Tibial artery (tissue), 4 donors: ENCODE data around the gene ASAH2.
"Not testable (repeated sequence)": the region's sequence is repeated elsewhere in the genome, so short reads cannot be mapped to it uniquely, and the experiment has no call there.

Source experiments
- DNase-seq, 2 donors: peaks; one replicate each; pipeline ENCODE4 v3.0.0-alpha.2; 2019
- H3K27ac ChIP-seq, 2 donors: fragments of 200-600 bp; sonication (generic) in 1 of 2; 1 replicate in 1 of 2; 2 replicates in 1 of 2; pipeline ENCODE4 v1.5.1; 2018 to 2019; ENCODE audit warnings: mild to moderate bottlenecking in 1 of 2
- H3K27me3 ChIP-seq, 2 donors: fragments of 200-600 bp; sonication (generic) in 1 of 2; one replicate each; pipeline versions ENCODE4 v1.5.1 to v1.6.0; 2016 to 2019
- H3K36me3 ChIP-seq, 3 donors: fragments of 200-600 bp; sonication (generic) in 2 of 3; one replicate each; pipeline ENCODE4 v1.5.1; 2016 to 2019; ENCODE audit warnings: mild to moderate bottlenecking in 2 of 3
- H3K4me1 ChIP-seq, 4 donors: fragments of 200-600 bp; sonication (generic) in 2 of 4; 1 replicate in 3 of 4; 2 replicates in 1 of 4; pipeline ENCODE4 v1.5.1; 2016 to 2019
- H3K4me3 ChIP-seq, 2 donors: fragments of 200-600 bp; sonication (generic) in 1 of 2; 1 replicate in 1 of 2; 2 replicates in 1 of 2; pipeline ENCODE4 v1.5.1; 2018 to 2019; ENCODE audit warnings: mild to moderate bottlenecking in 2 of 2
- H3K9me3 ChIP-seq, 3 donors: fragments of 200-600 bp; sonication (generic) in 1 of 3; one replicate each; pipeline ENCODE4 v1.5.1; 2016 to 2019
- CTCF ChIP-seq, 2 experiments: fragments of 200-600 bp in 1 of 2; fragments of 450-650 bp in 1 of 2; IDR thresholded peaks; one replicate each; pipeline ENCODE4 v1.5.1; 2017 to 2019; ENCODE audit warnings: antibody characterized with exemption in 2 of 2, mild to moderate bottlenecking in 1 of 2, moderate library complexity in 1 of 2
- intact Hi-C: fragments of 100-400 bp; cut with DNase I; formaldehyde crosslinking; loops from one replicate; pipeline ENCODE4 v1.15.0; 2023; ENCODE audit warnings: low total_unique reads

The ASAH2 gene

GRCh38 chr10:50271564-50272250 is 20.4 kb upstream of the ASAH2 start:
- TF ChIP-seq CTCF (IDR thresholded peaks at IDR 0.05): no peak

GRCh38 chr10:50267877-50268276 is 16.6 kb upstream of the ASAH2 start:
- H3K4me3 ChIP-seq, H3K36me3 ChIP-seq, H3K9me3 ChIP-seq, H3K4me1 ChIP-seq, H3K27me3 ChIP-seq, H3K27ac ChIP-seq, intact Hi-C loops, DNase-seq: not testable (repeated sequence)

More at GRCh38 chr10:50271564-50272250, 20.4 kb upstream of the ASAH2 start:
- Histone ChIP-seq H3K9me3 (no peaks in the 10 kb centered on the region), H3K27me3 (no peaks in the 10 kb centered on the region), H3K4me1 (no peaks in the 10 kb centered on the region), H3K27ac (no peak overlapping the region), H3K4me3 (no peak overlapping the region), H3K36me3 (no peaks in the 10 kb centered on the region)
- intact Hi-C loops: no loop called here
- DNase-seq: no peak

- H3K36me3 ChIP-seq, H3K4me1 ChIP-seq, DNase-seq, H3K9me3 ChIP-seq, H3K27ac ChIP-seq, intact Hi-C loops, H3K4me3 ChIP-seq, H3K27me3 ChIP-seq: not testable (repeated sequence)
Measured at GRCh38 chr10:50262625-50263024, 11.3 kb upstream of the ASAH2 start.

- Histone ChIP-seq H3K4me1 (no peaks in the 10 kb centered on the region), H3K27ac (no peak overlapping the region), H3K4me3 (no peak overlapping the region), H3K36me3 (no peaks in the 10 kb centered on the region), H3K27me3 (no peaks in the 10 kb centered on the region), H3K9me3 (no peaks in the 10 kb centered on the region)
- TF ChIP-seq CTCF (IDR thresholded peaks at IDR 0.05): no peak
- DNase-seq: no peak
- intact Hi-C loops: no loop called here
Measured at GRCh38 chr10:50260791-50261281, 9.5 kb upstream of the ASAH2 start.

- no peak for DNase-seq
- intact Hi-C loops: no loop called here
- no peaks in the 10 kb centered on the region for H3K9me3 ChIP-seq
- no peaks in the 10 kb centered on the region for H3K4me1 ChIP-seq
- no peaks in the 10 kb centered on the region for H3K27me3 ChIP-seq
- no peak overlapping the region for H3K27ac ChIP-seq
- no peak overlapping the region for H3K4me3 ChIP-seq
- H3K36me3 ChIP-seq: no peaks in the 10 kb centered on the region
- no peak for TF ChIP-seq CTCF (IDR thresholded peaks at IDR 0.05)
Measured at GRCh38 chr10:50254479-50254878, 3.2 kb upstream of the ASAH2 start.

- Histone ChIP-seq H3K4me1 (no peaks in the 10 kb centered on the region), H3K4me3 (no peak overlapping the region), H3K27ac (no peak overlapping the region), H3K9me3 (no peaks in the 10 kb centered on the region), H3K36me3 (no peaks in the 10 kb centered on the region), H3K27me3 (no peaks in the 10 kb centered on the region)
- no peak for TF ChIP-seq CTCF (IDR thresholded peaks at IDR 0.05)
- no peak for DNase-seq
- intact Hi-C loops: no loop called here
Measured at GRCh38 chr10:50250096-50250854, 1.0 kb downstream of the ASAH2 start.
